ENCODE data around the gene IAPP.

GRCh38 chr12:21428241-21428640, 55.5 kb downstream of the IAPP start:
- TF ChIP-seq CTCF (IDR thresholded peaks at IDR 0.05) (no peak), POLR2A (IDR thresholded peaks at IDR 0.05) (no peak), EP300 (IDR thresholded peaks at IDR 0.05) (no peak)

Data from ovary (tissue), 3 donors.